Measurements from ENCODE around the gene ETDC. TPM values are rescaled to one million over a fixed set of nuclear protein-coding genes. Genes with fewer than 3 reads are reported as not detected.

ETDC gene
- total and polyA plus RNA-seq, 12 donors: not detected

DNA sequence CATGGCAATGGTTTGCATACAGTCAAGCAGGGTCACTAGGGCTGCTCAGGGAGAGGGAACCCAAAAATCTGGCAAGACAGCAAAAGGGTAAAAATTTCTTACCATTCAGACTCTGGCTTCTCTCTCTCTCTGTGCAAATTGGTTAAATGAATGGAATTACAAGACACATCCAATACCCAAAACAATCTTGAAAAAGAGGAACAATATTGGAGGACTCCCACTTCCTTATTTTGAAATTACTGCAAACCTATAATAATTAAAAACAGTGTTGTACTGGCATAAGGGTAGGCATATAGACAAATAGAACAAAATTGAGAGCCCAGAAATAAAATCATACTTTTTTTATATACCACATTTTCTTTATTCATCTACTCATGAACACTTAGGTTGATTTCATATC, 33.3 kb upstream of the ETDC start:
- H3K4me1 ChIP-seq: no peaks in the 10 kb centered on the region
- H3K27me3 ChIP-seq: no peaks in the 10 kb centered on the region
- peaks cover 0 to 66% (median 26%) of the 10 kb centered on the region in 11 donors for H3K9me3 ChIP-seq
- intact Hi-C loops (cut with DNase I): no loop called here
- TF ChIP-seq CTCF (IDR thresholded peaks at IDR 0.05): no peak
- H3K27ac ChIP-seq: no peak overlapping the region
- ATAC-seq (no peak), DNase-seq (no peak)
- no peak overlapping the region for H3K4me3 ChIP-seq
- no peaks in the 10 kb centered on the region for H3K36me3 ChIP-seq

DNA sequence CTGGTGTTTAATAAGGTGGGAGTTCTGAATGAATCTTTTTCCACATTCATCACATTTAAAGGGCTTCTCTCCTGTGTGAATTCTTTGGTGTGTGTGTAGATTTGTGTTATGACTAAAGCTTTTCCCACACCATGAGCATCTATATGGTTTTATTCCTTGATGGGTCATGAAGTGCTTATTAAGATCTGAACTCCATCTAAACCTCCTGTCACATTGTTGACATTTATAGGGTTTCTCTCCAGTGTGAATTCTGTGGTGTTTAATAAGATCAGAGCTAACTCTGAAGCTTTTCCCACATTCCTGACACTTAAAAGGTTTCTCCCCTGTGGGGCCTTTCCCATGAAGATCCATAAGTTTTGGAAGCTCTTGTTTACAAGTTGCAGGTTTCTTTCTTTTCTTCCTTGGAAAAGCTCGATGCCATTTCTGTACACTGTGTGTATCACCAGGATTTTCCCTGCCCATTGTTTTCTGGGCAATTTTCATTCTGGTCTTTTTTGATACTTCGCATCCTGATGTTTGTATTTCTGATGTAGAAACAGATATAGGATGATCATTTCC, 21.9 kb upstream of the ETDC start:
- 99 to 100% methylated on average over 2 of the region's 2 CpGs for WGBS, 2 donors

DNA sequence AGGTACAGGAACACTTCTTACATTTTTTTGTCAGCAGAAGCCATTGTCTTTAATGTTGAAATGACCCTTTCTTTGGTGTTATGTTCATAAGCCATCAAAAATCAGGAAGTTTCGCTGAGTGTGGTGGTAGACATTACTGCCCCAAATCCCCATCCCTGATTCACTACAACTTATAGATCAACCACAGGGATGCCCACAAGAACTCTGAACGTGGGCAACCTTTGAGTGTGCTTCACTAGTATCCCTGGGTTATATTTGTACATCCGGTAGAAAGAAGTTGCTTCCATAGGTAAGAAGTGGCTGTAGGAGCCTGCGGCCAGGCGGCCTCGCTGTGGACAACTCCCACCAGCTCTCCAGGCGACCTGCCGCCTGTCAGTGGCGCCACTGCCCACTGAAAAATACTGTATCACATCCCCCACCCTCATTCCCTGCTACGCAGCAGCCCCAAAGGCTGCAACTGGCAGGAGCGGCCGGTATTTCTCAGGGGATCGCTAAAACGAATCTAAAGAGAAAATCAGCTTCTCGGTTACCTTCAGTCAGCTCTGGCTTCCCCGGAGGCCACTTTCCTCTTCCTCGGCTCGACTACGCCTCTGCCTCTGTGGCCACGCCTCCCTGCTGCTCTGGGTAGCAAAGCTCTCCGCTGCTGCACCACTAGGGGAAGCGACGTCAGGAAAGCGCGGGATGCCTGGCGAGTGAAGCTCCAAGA, 13.9 kb upstream of the ETDC start:
- Histone ChIP-seq H3K27me3 (no peaks in the 10 kb centered on the region), H3K9me3 (peaks cover 0 to 21% (median 0%) of the 10 kb centered on the region in 11 donors), H3K36me3 (peaks cover 0 to 16% (median 0%) of the 10 kb centered on the region in 9 donors), H3K4me1 (no peaks in the 10 kb centered on the region), H3K4me3 (peak overlapping the region in 7 of 10 donors; percentile 26 to 42 (median 36)), H3K27ac (peak overlapping the region in 1 of 10 donors; percentile 54)
- peak; percentile 9 to 29 for DNase-seq
- WGBS, 2 donors: 27 to 34% methylated on average over 25 to 26 of the region's 26 CpGs
- intact Hi-C loops (cut with DNase I): no loop called here
- TF ChIP-seq CTCF (IDR thresholded peaks at IDR 0.05): peak in 4 of 9 donors; percentile 13 to 30 (median 18)
- ATAC-seq: peak in 5 of 8 donors; percentile 50 to 91 (median 76)

More for the DNA sequence above, 21.9 kb upstream of the ETDC start:
- Histone ChIP-seq H3K4me1 (no peaks in the 10 kb centered on the region), H3K27me3 (no peaks in the 10 kb centered on the region), H3K27ac (no peak overlapping the region), H3K4me3 (no peak overlapping the region), H3K36me3 (peaks cover 0 to 55% (median 15%) of the 10 kb centered on the region in 9 donors), H3K9me3 (peaks cover 0 to 88% (median 61%) of the 10 kb centered on the region in 11 donors)
- DNase-seq: no peak
- no peak for ATAC-seq
- intact Hi-C loops (cut with DNase I): no loop called here
- no peak for TF ChIP-seq CTCF (IDR thresholded peaks at IDR 0.05)

- peak overlapping the region in 1 of 10 donors; percentile 54 for H3K27ac ChIP-seq
- WGBS, 2 donors: 14 to 20% methylated on average over 10 of the region's 10 CpGs
- TF ChIP-seq CTCF (IDR thresholded peaks at IDR 0.05): no peak
- ATAC-seq: no peak
- peaks cover 0 to 16% (median 0%) of the 10 kb centered on the region in 11 donors for H3K9me3 ChIP-seq
- no peaks in the 10 kb centered on the region for H3K4me1 ChIP-seq
- H3K27me3 ChIP-seq: no peaks in the 10 kb centered on the region
- DNase-seq: no peak
- H3K36me3 ChIP-seq: peaks cover 0 to 12% (median 0%) of the 10 kb centered on the region in 9 donors
- intact Hi-C loops (cut with DNase I): no loop called here
- H3K4me3 ChIP-seq: peak overlapping the region in 7 of 10 donors; percentile 26 to 42 (median 36)
These were observed 13.4 kb upstream of the ETDC start for GRCh38 chrX:135295944-135296305.

Measured in heart right ventricle (tissue), 16 donors.